Colonic mucosa (tissue), 4 donors: ENCODE measurements around the gene CRYBA1. TPM values are rescaled to one million over a fixed set of nuclear protein-coding genes. Genes with fewer than 3 reads are reported as not detected.

Experiments
- DNase-seq: peaks from one replicate; pipeline ENCODE4 v3.0.0-alpha.2; 2020
- H3K27ac ChIP-seq: fragments of 200-600 bp; one replicate; pipeline ENCODE4 v1.8.0; 2021
- H3K27me3 ChIP-seq: fragments of 200-600 bp; one replicate; pipeline ENCODE4 v1.8.0; 2021
- H3K36me3 ChIP-seq: fragments of 200-600 bp; one replicate; pipeline ENCODE4 v1.8.0; 2021
- H3K4me1 ChIP-seq: fragments of 200-600 bp; one replicate; pipeline ENCODE4 v1.8.0; 2021; ENCODE audit warnings: mild to moderate bottlenecking
- H3K4me3 ChIP-seq: fragments of 200-600 bp; one replicate; pipeline ENCODE4 v1.8.0; 2021
- H3K9ac ChIP-seq, 2 donors: one replicate each; pipeline ENCODE4 v1.7.0; 2013; ENCODE audit warnings: control low read depth in 2 of 2, low read depth in 2 of 2, low read length in 2 of 2
- H3K9me3 ChIP-seq: fragments of 200-600 bp; one replicate; pipeline ENCODE4 v1.8.0; 2021
- CTCF ChIP-seq: fragments of 200-600 bp; IDR thresholded peaks from one replicate; pipeline ENCODE4 v1.8.0; 2022; ENCODE audit warnings: antibody characterized with exemption, mild to moderate bottlenecking
- intact Hi-C: fragments of 100-400 bp; cut with DNase I; formaldehyde crosslinking; loops from one replicate; pipeline ENCODE4 v1.14.1; 2022
- total RNA-seq, 2 donors: library from RNA; stranded (reverse); fragmentation: NEBNext Ultra II Directional in 1 of 2; extraction: Animal tissue kit (Norgen Biotek cat#: 25700) in 1 of 2; gene quantifications; one replicate each; pipeline ENCODE4 v1.2.1, GENCODE V29; 2021
- donor health status: healthy.
- donor health status: DM: no; HTN: no; CAD: no.
- donor health status: DM: no; HTN: no; CAD: no.

CRYBA1 gene
- total RNA-seq, 2 donors from 2014 or later = not detected

DNA sequence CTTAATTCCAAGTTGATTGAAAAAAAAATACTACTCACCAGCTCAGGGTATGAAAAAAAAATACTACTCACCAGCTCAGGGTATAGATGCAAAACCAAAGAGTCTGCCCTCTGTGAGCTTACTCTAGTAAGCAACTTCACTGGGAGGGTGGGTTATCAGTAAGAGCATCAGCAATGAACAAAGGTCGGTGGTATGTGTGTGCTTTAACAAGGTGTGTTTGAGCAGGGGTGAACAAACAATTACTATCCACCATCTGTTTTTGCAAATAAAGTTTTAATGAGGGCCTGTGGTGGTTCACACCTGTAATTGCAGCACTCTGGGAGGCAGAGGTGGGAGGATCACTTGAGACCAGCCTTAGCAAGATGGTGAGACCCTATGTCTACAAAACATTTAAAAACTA, 27.3 kb downstream of the CRYBA1 start:
- no peak overlapping the region for H3K4me3 ChIP-seq
- no peaks in the 10 kb centered on the region for H3K9me3 ChIP-seq
- intact Hi-C loops = no loop called here
- TF ChIP-seq CTCF = no peak
- no peak overlapping the region for H3K27ac ChIP-seq
- no peak for DNase-seq
- no peaks in the 10 kb centered on the region for H3K27me3 ChIP-seq
- H3K9ac ChIP-seq = no peak overlapping the region
- peaks cover 8% of the 10 kb centered on the region for H3K36me3 ChIP-seq
- H3K4me1 ChIP-seq = peaks cover 12% of the 10 kb centered on the region

GRCh38 chr17:29278692-29279091, 32.0 kb downstream of the CRYBA1 start:
- no peak for DNase-seq
- no peak overlapping the region for H3K27ac ChIP-seq
- no peak for TF ChIP-seq CTCF
- peaks cover 20% of the 10 kb centered on the region for H3K36me3 ChIP-seq
- no peaks in the 10 kb centered on the region for H3K9me3 ChIP-seq
- peaks cover 12% of the 10 kb centered on the region for H3K4me1 ChIP-seq
- no peaks in the 10 kb centered on the region for H3K27me3 ChIP-seq
- H3K4me3 ChIP-seq = no peak overlapping the region
- H3K9ac ChIP-seq = no peak overlapping the region
- intact Hi-C loops = no loop called here

DNA sequence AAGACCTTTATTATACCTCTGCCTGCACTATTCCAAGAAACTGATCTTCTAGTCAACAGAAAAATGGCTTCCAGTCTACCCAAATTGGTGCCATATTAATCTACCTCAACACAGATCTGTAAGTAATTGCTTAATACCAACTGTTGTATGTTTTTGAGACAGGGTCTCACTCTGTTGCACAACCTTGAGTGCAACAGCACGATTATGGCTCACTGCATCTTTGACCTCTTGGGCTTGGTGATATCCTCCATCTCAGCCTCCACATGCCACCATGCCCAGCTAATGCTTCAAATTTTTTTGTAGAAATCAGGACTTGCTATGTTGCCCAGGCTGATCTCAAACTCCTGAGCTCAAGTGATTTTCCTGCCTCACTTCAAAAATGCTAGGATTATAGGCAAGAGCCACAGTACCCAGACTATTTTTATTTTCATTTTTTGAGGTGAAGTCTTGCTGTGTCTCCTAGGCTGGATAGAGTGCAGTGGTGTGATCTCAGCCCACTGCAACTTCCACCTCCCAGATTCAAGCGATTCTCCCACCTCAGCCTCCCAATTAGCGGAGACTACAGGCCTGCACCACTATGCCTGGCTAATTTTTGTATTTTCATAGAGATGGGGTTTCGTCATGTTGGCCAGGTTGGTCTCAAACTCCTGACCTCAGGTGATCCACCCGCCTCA, 32.9 kb downstream of the CRYBA1 start:
- DNase-seq = no peak
- H3K9ac ChIP-seq = no peak overlapping the region
- no peak for TF ChIP-seq CTCF
- H3K27ac ChIP-seq = no peak overlapping the region
- no peaks in the 10 kb centered on the region for H3K27me3 ChIP-seq
- intact Hi-C loops = loop anchor here (10.0 kb wide), 1 partner anchor 55 kb away; no protein-coding TSS in a partner anchor
- peaks cover 16% of the 10 kb centered on the region for H3K36me3 ChIP-seq
- no peak overlapping the region for H3K4me3 ChIP-seq
- H3K4me1 ChIP-seq = peaks cover 5% of the 10 kb centered on the region
- no peaks in the 10 kb centered on the region for H3K9me3 ChIP-seq

DNA sequence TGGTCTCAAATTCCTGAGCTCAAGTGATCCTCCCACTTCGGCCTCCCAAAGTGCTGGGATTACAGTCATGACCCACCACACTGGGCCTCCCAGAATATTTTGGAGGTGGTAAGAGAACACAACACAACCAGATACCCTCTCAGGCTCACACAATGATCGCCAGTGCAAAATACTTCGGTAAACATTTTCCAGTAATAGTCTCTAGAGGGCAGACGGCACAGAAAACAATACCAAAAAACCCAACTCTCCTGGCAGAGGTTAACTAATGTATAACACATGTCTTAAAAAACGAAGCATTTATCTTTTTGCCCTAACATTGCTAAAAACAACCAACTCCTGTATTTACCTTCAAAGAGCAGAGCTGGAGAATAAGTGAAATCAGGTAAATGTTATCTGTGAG, 36.8 kb downstream of the CRYBA1 start:
- intact Hi-C loops = loop anchor here (10.0 kb wide), 1 partner anchor 59 kb away; no protein-coding TSS in a partner anchor
- peaks cover 17% of the 10 kb centered on the region for H3K36me3 ChIP-seq
- no peaks in the 10 kb centered on the region for H3K4me1 ChIP-seq
- no peak for DNase-seq
- TF ChIP-seq CTCF = no peak
- no peak overlapping the region for H3K4me3 ChIP-seq
- H3K27me3 ChIP-seq = no peaks in the 10 kb centered on the region
- H3K9ac ChIP-seq = no peak overlapping the region
- no peaks in the 10 kb centered on the region for H3K9me3 ChIP-seq
- H3K27ac ChIP-seq = no peak overlapping the region

- H3K4me3 ChIP-seq = no peak overlapping the region
- no peaks in the 10 kb centered on the region for H3K9me3 ChIP-seq
- H3K9ac ChIP-seq = no peak overlapping the region
- peaks cover 17% of the 10 kb centered on the region for H3K36me3 ChIP-seq
- intact Hi-C loops = loop anchor here (10.0 kb wide), 1 partner anchor 59 kb away; no protein-coding TSS in a partner anchor
- no peaks in the 10 kb centered on the region for H3K4me1 ChIP-seq
- no peak for DNase-seq
- TF ChIP-seq CTCF = no peak
- no peak overlapping the region for H3K27ac ChIP-seq
- H3K27me3 ChIP-seq = no peaks in the 10 kb centered on the region
These were observed 37.3 kb downstream of the CRYBA1 start for GRCh38 chr17:29283961-29284360.
